DOHH2 (cell line): Measurements from ENCODE around the gene GFOD2.

Experiments
- CTCF ChIP-seq: fragments of 200-600 bp; sonication (generic); IDR thresholded peaks from one replicate; pipeline ENCODE4 v1.5.1; 2014; ENCODE audit warnings: antibody characterized with exemption, mild to moderate bottlenecking, low read depth, low read length; ENCODE audit not compliant: poor library complexity, severe bottlenecking
- EZH2phosphoT487 ChIP-seq: fragments of 200-600 bp; sonication (generic); IDR thresholded peaks from 2 replicates; pipeline ENCODE4 v1.6.1; 2017; ENCODE audit warnings: borderline replicate concordance, mild to moderate bottlenecking, antibody characterized with exemption, low read length, moderate library complexity, mixed read lengths

- TF ChIP-seq CTCF: no peak
- TF ChIP-seq EZH2phosphoT487: no peak
Measured at GRCh38 chr16:67650023-67650422, 69.1 kb downstream of the GFOD2 start.
